ENCODE data around the gene UPP2.

The UPP2 gene

GRCh38 chr2:158104903-158105302, 3.2 kb downstream of the UPP2 start:
- DNase-seq (ENCODE audit: low spot score) = no peak

DNA sequence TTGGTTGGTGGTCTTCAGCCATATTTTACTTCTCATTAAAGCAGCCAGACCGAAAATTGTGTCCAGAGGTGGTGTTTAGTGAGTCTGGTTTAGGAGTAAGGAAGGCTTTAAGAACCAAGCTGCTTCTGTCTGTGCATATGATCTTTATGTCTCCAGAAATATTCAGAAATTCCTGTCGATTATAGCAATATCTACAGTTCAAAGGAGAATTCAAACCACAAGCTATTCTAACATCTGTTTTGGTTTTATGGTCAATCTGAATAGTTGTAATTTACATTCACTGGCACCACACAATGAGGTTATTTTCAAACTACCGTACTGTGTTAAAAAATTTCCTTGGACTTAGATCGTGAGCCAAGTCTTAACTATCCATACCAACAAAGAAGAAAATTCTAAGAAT, 11.3 kb downstream of the UPP2 start:
- DNase-seq (ENCODE audit: low spot score) = no peak

GRCh38 chr2:158113741-158114295, 12.1 kb downstream of the UPP2 start:
- no peak for DNase-seq (ENCODE audit: low spot score)

DNA sequence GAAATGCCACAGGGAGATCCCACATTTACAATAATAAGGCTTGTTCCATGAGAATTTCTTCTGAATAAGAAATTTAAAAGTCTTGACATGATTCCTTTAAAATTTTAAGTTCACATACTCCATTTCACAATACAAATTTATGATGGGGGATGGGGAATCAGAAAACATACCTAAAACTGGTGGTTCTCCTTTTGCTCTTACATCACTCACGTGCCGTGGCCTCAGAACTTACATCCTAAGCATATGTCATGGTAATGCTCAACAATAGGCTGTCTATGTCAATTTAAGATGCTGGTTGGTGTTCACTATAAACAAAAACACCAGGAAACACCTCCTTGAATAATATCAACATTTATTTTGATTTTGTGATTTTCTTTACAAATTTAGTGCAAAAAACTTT, 12.8 kb downstream of the UPP2 start:
- no peak for DNase-seq (ENCODE audit: low spot score)

GRCh38 chr2:158115202-158115767, 13.6 kb downstream of the UPP2 start:
- DNase-seq (ENCODE audit: low spot score) = no peak

GRCh38 chr2:158116936-158117335, 15.3 kb downstream of the UPP2 start:
- no peak for DNase-seq (ENCODE audit: low spot score)

DNA sequence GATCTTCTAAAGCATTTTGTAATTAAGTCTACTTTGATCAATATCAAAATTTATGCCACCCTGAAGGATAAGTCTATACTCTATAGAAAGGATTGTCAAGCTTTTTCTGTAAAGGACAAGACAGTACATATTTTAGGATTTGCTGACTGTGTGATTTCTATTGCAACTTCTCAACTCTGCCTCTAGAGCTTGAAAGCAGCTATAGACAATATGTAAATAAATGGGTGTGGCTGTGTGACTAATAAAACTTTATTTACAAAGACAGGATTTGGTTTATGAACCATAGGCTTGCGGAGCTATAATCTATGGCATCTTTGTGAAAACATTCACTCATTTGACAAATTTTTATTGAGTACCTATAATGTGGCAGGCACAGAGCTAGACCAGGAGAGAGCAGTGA, 18.4 kb downstream of the UPP2 start:
- DNase-seq (ENCODE audit: low spot score) = no peak

DNA sequence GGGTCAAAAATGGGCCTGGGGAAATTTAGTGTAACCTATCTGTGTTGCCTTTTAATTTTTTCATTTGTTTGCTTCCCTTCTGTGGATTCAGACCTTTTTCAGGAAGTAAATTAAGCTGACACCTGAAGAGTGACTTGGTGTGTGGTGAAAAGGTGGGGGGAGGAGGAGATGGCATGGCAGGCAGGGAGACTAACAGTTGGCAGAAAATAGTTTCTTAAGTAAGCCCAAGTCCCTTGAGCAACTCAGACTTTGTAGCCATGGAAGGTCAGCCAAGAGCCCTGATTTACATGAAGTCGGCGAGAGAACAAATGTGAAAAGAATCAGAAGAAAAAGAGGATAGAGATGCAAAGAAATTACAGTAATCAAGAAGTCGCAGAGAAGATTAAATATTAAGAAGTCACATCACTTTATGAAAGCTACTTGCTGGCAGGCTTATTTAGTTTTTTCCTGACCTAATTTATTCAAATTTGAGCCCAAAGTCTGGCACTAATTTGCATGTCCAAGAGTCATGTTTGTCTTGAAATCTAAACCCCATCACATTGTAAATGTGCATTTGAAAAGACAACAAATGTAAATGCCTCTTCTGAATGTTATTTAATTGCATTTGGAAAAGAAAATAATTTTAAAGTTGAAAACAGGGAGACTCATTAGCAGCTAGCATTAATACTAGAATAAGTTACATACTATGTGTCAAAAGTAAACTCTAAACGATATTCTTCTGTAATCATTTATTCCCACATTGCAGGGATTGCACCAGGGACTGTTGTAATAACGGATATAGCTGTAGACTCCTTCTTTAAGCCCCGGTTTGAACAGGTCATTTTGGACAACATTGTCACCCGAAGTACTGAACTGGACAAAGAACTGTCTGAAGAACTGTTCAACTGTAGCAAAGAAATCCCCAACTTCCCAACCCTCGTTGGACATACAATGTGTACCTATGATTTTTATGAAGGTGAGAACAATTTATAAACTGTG, 19.3 kb downstream of the UPP2 start:
- no peak for DNase-seq (ENCODE audit: low spot score)

DNA sequence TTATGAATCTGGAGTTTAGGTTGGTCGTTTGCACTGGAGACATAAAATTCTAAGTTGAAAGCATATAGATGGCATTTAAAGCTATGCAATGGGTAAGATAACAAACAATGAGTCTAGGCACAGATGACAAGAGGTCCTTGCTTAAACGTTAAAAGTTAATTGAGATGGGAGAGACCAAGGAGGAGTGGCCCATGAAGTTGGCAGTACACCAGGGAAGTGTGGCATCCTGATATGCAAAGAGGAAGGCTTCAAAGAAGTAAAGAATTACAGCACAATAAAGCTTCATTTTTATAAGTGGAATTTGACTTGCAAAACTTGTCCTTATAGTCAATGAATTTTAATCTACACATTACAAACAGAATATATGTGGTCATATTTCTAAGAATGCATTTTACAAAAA, 23.2 kb downstream of the UPP2 start:
- no peak for DNase-seq (ENCODE audit: low spot score)

GRCh38 chr2:158125756-158126498, 24.3 kb downstream of the UPP2 start:
- DNase-seq (ENCODE audit: low spot score) = no peak

GRCh38 chr2:158127380-158127804, 25.7 kb downstream of the UPP2 start:
- no peak for DNase-seq (ENCODE audit: low spot score)

DNA sequence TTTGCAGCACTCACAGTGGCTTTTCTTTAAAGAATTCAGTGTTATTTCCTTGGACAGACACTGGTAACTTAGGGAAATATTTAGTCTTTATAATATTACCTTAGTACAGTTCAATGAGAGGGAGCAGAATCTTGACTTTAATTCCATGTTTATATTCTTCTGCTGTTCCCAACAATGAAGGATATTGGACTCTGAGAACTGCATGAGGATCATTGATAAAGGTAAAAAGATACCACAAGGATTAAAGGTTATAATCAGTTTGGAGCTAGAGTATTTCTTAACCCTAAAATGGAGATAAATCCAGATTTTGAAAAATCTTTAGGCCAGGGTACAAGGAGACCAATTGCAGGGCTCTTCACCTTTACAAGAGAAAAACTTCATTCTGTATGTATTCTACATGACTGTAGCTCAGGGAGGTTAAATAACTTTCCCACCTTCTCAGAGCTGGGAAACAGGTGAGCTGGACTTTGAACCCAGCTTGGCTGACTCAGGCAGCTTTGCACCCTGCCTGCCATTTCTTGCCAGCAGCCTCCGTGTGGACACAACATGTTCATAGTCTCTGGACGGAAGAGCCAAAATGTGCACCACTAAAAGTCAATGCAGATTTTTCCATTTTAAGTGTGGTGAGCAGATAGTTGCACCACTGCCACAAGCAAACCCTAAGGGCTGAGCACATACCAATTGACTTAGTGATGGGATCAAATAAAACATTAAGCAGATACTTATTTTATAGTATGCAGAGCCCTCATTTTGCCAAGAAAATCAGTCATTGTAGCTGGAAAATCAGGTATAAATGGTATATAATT, 26.7 kb downstream of the UPP2 start:
- DNase-seq (ENCODE audit: low spot score) = no peak

DNA sequence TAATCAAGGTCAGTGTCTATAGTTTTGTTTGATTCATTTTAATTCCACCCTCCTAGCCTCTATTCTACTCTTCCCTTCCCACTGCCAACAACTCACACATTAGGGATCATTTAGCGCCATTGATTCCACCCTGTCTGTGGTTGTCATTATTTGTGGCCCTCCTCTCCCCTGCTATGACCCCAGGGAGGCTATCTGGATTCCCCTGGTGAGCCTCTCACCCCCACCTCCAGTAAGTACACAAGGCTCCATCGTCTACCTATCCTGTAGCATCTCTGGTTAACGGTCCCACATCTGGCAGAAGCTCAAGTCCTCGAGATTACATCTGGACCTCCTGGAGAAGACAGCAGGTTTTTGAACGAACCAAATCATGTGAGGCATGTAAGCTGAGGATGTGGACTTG, 27.4 kb downstream of the UPP2 start:
- no peak for DNase-seq (ENCODE audit: low spot score)

DNA sequence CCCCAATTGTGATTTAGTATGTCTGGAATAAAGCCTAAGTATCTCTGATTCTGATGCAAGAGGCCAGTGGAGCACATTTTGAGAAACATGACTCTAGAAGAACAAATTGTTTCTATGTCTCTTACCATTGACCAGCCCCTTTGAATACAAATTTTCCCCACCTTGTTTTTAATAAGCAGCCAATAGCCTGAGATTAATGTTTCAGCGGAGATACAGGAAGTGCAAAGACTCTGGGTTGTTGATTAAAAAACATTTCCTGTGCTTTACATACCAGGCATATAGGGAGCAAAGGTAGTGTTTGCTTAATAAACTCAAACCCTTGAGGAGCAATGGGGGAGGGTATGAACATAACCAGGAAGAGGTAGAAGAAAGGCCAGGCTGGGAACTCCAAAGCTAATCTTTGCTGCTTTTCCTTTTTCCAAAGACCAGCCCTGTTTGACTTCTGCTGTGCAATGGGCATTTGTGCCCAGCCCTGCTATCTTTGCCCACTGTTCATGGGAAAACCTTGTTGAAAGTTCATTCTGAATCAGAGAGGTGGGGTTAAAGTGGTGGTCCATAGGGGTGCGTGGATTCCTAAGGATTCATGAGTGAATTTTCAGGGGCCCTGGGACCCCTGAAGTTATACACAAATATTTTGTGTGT, 29.3 kb downstream of the UPP2 start:
- no peak for DNase-seq (ENCODE audit: low spot score)

DNA sequence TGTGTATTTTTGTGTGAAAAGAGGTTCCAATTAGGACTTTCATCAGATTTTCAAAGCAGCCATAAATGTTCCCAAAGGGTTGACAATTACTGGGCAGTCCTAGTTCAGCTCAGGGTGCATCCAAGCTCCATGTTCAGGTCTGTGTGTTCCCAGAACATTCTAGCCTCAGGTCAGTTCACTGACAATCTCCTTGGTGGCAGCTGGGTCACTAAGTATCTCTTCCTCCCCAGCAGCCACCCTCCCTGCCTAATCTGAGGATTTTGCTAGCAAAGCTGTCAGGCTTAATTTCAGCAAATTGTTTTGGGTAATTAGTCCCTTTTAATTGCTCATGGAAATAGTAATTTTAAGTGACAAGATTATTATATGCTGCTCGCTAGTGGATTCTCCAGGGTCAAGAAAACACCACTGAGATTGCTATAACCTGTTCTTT, 29.8 kb downstream of the UPP2 start:
- DNase-seq (ENCODE audit: low spot score) = no peak

DNA sequence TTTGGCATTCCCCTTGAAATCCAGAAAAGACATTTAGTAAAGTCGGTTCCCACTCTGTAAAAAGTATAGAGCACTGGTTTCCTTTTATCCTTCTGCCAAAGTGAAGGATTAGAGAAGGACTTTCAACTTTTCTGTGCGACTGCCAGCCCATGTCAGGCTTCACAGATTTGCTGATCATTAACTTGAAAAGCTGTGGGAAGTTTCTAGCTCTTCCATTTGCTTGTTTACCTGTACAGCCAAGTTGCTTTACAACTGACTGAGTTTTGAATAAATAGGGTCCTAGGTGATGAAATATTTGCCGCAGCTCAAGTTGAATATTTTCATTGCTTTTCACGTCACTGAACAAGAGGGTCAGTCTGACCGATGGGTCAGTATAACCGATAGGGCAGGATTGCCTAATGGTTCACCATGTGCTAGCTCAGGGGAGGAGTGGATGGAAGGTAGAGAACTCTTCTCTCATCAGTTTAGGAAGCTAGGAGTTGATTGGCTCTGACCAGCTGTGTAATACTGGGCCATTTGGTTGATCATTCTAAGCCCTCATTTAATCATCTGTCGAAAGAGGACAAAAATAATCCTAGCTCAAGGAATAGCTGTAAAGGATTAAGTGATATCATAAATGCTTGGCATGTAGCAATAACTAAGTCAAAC, 30.4 kb downstream of the UPP2 start:
- no peak for DNase-seq (ENCODE audit: low spot score)

DNA sequence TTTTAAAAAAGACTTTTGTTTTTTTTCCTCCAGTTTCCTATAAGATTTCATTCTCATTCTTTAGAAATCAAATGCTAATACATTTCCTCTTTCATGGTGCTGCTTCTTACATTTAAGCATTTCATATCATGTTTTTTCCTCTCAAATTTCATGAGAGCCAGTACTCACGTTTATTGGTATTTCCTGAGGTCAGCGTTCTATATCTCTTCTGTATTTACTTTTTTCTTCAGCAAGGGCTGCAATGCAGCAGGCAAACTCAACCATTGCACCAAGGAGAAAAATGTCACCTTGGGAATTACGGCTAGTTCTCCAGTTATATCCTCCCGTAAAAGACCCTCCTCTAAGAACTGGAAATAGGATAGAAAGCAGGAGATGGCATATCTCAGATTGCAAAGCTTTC, 32.4 kb downstream of the UPP2 start:
- no peak for DNase-seq (ENCODE audit: low spot score)

DNA sequence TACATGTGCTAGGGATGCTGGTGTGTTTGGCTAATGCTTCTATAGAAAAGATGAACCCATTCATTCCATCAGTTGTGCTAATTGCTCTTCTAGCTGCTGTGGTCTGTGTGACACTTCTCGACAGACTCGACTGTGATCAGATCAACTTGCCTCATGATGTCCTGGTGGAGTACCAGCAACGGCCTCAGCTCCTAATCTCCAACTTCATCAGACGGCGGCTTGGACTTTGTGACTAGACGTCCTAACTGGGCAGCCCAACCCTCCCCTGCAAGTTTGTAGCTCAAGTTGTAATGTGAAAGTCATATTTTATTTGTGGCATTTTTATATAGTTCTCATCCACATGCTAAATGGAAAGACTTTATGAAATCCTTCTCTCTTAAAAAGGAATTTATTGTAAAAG, 33.0 kb downstream of the UPP2 start:
- no peak for DNase-seq (ENCODE audit: low spot score)

- DNase-seq (ENCODE audit: low spot score) = no peak
Measured at GRCh38 chr2:158135096-158135495, 33.4 kb downstream of the UPP2 start.

DNA sequence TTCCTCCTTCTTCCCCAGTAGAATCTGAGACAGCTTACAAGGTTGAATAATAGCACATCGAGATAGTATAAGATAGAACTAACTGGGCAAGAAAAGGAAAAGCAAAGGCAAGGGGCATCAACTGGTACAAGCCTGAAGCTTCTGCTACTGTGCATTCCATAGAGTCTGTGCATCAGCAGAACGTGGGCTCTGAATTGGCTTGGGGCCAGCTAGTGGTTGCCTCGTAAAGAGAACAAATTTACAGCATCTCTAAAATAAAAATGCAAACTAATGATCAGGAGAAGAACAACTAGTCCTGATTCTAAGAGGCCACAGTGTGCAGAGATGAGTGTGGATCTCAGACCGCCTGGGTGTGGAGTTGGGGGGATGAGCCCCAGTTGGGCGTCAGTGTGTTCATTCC, 36.6 kb downstream of the UPP2 start:
- DNase-seq (ENCODE audit: low spot score) = no peak

DNA sequence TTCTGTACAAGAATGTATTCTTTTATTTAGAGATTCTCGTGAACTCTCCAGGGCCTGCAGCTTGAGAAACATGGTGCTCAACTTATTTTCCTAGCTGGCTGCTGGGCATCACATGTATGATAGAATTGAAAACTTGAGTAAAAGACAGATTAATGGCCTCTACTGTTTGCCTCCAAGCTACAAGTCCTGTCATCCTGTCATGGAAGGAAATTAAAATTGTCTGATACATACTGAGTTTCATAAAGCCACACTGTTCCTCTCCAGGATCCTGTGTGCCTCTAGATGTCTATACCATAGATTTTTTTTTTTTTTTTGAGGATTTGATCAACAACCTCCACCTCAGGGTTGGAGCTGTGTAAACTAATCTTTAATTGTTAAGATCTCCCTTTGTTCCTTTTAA, 38.5 kb downstream of the UPP2 start:
- DNase-seq (ENCODE audit: low spot score) = no peak
